Measurements from ENCODE around the gene CHD3. TPM values are rescaled to one million over a fixed set of nuclear protein-coding genes. Genes with fewer than 3 reads are reported as not detected.

CHD3 gene
- total and polyA plus RNA-seq, 2 of the 13 experiments (the other 11 are each of a cell fraction or from before 2014, with no cell fraction given) = 2.7 to 3.7 TPM

- TF ChIP-seq MTF2 (CRISPR knock-in tag; IDR thresholded peaks at IDR 0.05; ENCODE audit: borderline replicate concordance) = no peak
- no peak for TF ChIP-seq NFATC3 (CRISPR knock-in tag; IDR thresholded peaks at IDR 0.05)
- TF ChIP-seq U2AF2 (IDR thresholded peaks at IDR 0.05; ENCODE audit: low read depth, low read length) = no peak
- no peak for TF ChIP-seq ZNF549 (CRISPR knock-in tag; IDR thresholded peaks at IDR 0.05)
- no peak for TF ChIP-seq FOXJ3 (CRISPR knock-in tag; IDR thresholded peaks at IDR 0.05; ENCODE audit: borderline replicate concordance)
- TF ChIP-seq, protein P1, sequence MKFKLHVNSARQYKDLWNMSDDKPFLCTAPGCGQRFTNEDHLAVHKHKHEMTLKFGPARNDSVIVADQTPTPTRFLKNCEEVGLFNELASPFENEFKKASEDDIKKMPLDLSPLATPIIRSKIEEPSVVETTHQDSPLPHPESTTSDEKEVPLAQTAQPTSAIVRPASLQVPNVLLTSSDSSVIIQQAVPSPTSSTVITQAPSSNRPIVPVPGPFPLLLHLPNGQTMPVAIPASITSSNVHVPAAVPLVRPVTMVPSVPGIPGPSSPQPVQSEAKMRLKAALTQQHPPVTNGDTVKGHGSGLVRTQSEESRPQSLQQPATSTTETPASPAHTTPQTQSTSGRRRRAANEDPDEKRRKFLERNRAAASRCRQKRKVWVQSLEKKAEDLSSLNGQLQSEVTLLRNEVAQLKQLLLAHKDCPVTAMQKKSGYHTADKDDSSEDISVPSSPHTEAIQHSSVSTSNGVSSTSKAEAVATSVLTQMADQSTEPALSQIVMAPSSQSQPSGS (CRISPR knock-in tag; IDR thresholded peaks at IDR 0.05) = no peak
- TF ChIP-seq, protein P2, sequence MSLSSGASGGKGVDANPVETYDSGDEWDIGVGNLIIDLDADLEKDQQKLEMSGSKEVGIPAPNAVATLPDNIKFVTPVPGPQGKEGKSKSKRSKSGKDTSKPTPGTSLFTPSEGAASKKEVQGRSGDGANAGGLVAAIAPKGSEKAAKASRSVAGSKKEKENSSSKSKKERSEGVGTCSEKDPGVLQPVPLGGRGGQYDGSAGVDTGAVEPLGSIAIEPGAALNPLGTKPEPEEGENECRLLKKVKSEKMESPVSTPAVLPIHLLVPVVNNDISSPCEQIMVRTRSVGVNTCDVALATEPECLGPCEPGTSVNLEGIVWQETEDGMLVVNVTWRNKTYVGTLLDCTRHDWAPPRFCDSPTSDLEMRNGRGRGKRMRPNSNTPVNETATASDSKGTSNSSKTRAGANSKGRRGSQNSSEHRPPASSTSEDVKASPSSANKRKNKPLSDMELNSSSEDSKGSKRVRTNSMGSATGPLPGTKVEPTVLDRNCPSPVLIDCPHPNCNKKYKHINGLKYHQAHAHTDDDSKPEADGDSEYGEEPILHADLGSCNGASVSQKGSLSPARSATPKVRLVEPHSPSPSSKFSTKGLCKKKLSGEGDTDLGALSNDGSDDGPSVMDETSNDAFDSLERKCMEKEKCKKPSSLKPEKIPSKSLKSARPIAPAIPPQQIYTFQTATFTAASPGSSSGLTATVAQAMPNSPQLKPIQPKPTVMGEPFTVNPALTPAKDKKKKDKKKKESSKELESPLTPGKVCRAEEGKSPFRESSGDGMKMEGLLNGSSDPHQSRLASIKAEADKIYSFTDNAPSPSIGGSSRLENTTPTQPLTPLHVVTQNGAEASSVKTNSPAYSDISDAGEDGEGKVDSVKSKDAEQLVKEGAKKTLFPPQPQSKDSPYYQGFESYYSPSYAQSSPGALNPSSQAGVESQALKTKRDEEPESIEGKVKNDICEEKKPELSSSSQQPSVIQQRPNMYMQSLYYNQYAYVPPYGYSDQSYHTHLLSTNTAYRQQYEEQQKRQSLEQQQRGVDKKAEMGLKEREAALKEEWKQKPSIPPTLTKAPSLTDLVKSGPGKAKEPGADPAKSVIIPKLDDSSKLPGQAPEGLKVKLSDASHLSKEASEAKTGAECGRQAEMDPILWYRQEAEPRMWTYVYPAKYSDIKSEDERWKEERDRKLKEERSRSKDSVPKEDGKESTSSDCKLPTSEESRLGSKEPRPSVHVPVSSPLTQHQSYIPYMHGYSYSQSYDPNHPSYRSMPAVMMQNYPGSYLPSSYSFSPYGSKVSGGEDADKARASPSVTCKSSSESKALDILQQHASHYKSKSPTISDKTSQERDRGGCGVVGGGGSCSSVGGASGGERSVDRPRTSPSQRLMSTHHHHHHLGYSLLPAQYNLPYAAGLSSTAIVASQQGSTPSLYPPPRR (CRISPR knock-in tag; IDR thresholded peaks at IDR 0.05; ENCODE audit: borderline replicate concordance) = peak; percentile 31; the same call in 1 of the 2 replicates
- TF ChIP-seq, protein P3, sequence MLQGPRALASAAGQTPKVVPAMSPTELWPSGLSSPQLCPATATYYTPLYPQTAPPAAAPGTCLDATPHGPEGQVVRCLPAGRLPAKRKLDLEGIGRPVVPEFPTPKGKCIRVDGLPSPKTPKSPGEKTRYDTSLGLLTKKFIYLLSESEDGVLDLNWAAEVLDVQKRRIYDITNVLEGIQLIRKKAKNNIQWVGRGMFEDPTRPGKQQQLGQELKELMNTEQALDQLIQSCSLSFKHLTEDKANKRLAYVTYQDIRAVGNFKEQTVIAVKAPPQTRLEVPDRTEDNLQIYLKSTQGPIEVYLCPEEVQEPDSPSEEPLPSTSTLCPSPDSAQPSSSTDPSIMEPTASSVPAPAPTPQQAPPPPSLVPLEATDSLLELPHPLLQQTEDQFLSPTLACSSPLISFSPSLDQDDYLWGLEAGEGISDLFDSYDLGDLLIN (CRISPR knock-in tag; IDR thresholded peaks at IDR 0.05; ENCODE audit: borderline replicate concordance) = no peak
- TF ChIP-seq, protein P4, sequence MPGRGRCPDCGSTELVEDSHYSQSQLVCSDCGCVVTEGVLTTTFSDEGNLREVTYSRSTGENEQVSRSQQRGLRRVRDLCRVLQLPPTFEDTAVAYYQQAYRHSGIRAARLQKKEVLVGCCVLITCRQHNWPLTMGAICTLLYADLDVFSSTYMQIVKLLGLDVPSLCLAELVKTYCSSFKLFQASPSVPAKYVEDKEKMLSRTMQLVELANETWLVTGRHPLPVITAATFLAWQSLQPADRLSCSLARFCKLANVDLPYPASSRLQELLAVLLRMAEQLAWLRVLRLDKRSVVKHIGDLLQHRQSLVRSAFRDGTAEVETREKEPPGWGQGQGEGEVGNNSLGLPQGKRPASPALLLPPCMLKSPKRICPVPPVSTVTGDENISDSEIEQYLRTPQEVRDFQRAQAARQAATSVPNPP (CRISPR knock-in tag; IDR thresholded peaks at IDR 0.05) = no peak
- peak; percentile 35; the same call in 1 of the 2 replicates for TF ChIP-seq KAT8 (CRISPR knock-in tag; IDR thresholded peaks at IDR 0.05)
- TF ChIP-seq MTA1 (CRISPR knock-in tag; IDR thresholded peaks at IDR 0.05; ENCODE audit: borderline replicate concordance) = no peak; the same call in 1 of the 2 replicates
- no peak for TF ChIP-seq KAT7 (CRISPR knock-in tag; IDR thresholded peaks at IDR 0.05; ENCODE audit: borderline replicate concordance)
- no peak for TF ChIP-seq GRHL1 (CRISPR knock-in tag; conservative IDR thresholded peaks at IDR 0.05)
- no peak for TF ChIP-seq ZNF256 (CRISPR knock-in tag; conservative IDR thresholded peaks at IDR 0.05)
- no peak; the same call in 1 of the 2 replicates for TF ChIP-seq MNT (IDR thresholded peaks at IDR 0.05)
- no peak for TF ChIP-seq ZNF367 (CRISPR knock-in tag; IDR thresholded peaks at IDR 0.05; ENCODE audit: borderline replicate concordance)
Measured at GRCh38 chr17:7841915-7842379, 46.6 kb upstream of the CHD3 start (continued).
